Esophagus muscularis mucosa (tissue), 4 donors: ENCODE results near the gene NKAP.

Source experiments
- CTCF ChIP-seq, 3 experiments: fragments of 200-600 bp in 2 of 3; fragments of 450-650 bp in 1 of 3; sonication (generic) in 2 of 3; IDR thresholded peaks; one replicate each; pipeline ENCODE4 v1.5.1; 2017 to 2019; ENCODE audit warnings: antibody characterized with exemption in 3 of 3, mild to moderate bottlenecking in 2 of 3, moderate library complexity in 1 of 3
- EP300 ChIP-seq: sonication (generic); formaldehyde crosslinking; IDR thresholded peaks from one replicate; pipeline ENCODE4 v1.6.1; 2017; ENCODE audit warnings: antibody characterized with exemption
- POLR2A ChIP-seq: fragments of 450-650 bp; IDR thresholded peaks from one replicate; pipeline ENCODE4 v1.6.1; 2017; ENCODE audit warnings: antibody characterized with exemption, moderate library complexity, mild to moderate bottlenecking, low read depth
- POLR2AphosphoS5 ChIP-seq, 2 donors: sonication (generic); formaldehyde crosslinking; IDR thresholded peaks; one replicate each; pipeline ENCODE4 v1.6.1; 2017; ENCODE audit warnings: antibody characterized with exemption in 2 of 2

- TF ChIP-seq CTCF (IDR thresholded peaks at IDR 0.05) (no peak), POLR2AphosphoS5 (IDR thresholded peaks at IDR 0.05) (no peak), POLR2A (no peak), EP300 (no peak)
Observed at GRCh38 chrX:119971184-119971583, 27.6 kb upstream of the NKAP start.
